ENCODE data around the gene FOXE1.

GRCh38 chr9:97852399-97853055, 499 bp upstream of the FOXE1 start:
- TF ChIP-seq EZH2phosphoT487 (IDR thresholded peaks at IDR 0.05; ENCODE audit: borderline replicate concordance): no peak
- TF ChIP-seq CTCF (conservative IDR thresholded peaks at IDR 0.05; ENCODE audit: low read length): no peak
